IMR-90 (cell line): ENCODE data around the gene CLASP1. TPM values are rescaled to one million over a fixed set of nuclear protein-coding genes. Genes with fewer than 3 reads are reported as not detected.
A peak's percentile ranks its signal among the peaks of the same experiment; 100 is the strongest.

ENCODE experiments used
- ATAC-seq: fragments of 200-7000 bp; cut with Tn5 transposase; 2 replicates; pipeline ENCODE4 v1.9.1; 2020; ENCODE audit warnings: low read depth, mild to moderate bottlenecking, moderate library complexity
- BruUV-seq: library from RNA; stranded (reverse); fragments of 400-500 nt; replicated peaks from 2 replicates; lab custom pipeline; 2021; lab: Mats Ljungman, UMichigan
- CTCF ChIA-PET: fragments of 300-600 bp; formaldehyde crosslinking; extraction: SDS; loops from one replicate; lab custom pipeline; 2021; ENCODE audit warnings: antibody characterized with exemption; lab: Yijun Ruan, JAX
- POLR2A ChIA-PET: fragments of 300-600 bp; sonication (Branson Sonifier 250); formaldehyde crosslinking; loops from one replicate; lab custom pipeline; 2022; ENCODE audit warnings: antibody characterized with exemption; ENCODE audit not compliant: unreplicated experiment; lab: Charles Lee
- DNase-seq: peaks from one replicate; pipeline ENCODE4 v3.0.0; 2013
- H2AFZ ChIP-seq: replicated peaks from 2 replicates; pipeline ENCODE3; 2013; ENCODE audit warnings: low read length, mild to moderate bottlenecking; ENCODE audit not compliant: poor library complexity
- H2AK5ac ChIP-seq: 2 replicates; pipeline ENCODE4 v1.6.1; 2013; ENCODE audit warnings: low read depth, low read length, inconsistent platforms
- H2AK9ac ChIP-seq: replicated peaks from 2 replicates; pipeline ENCODE3; 2013; ENCODE audit warnings: mild to moderate bottlenecking, low read depth, low read length, moderate library complexity; ENCODE audit not compliant: poor library complexity
- H2BK120ac ChIP-seq: 2 replicates; pipeline ENCODE4 v1.6.1; 2013; ENCODE audit warnings: low read depth, low read length, inconsistent platforms
- H2BK15ac ChIP-seq: 3 replicates; pipeline ENCODE4 v1.6.1; 2013; ENCODE audit warnings: low read depth, low read length, inconsistent platforms
- H2BK20ac ChIP-seq: 2 replicates; pipeline ENCODE4 v1.6.1; 2013; ENCODE audit warnings: low read depth, mild to moderate bottlenecking, inconsistent platforms, low read length, moderate library complexity
- H2BK5ac ChIP-seq: 2 replicates; pipeline ENCODE4 v1.6.1; 2013; ENCODE audit warnings: mild to moderate bottlenecking, low read depth, low read length, inconsistent platforms; ENCODE audit not compliant: poor library complexity, severe bottlenecking
- H3K14ac ChIP-seq: replicated peaks from 2 replicates; pipeline ENCODE4 v1.6.1; 2013; ENCODE audit warnings: low read depth, low read length, inconsistent platforms
- H3K18ac ChIP-seq: 2 replicates; pipeline ENCODE4 v1.6.1; 2013; ENCODE audit warnings: low read depth, low read length, control low read depth
- H3K23ac ChIP-seq: 2 replicates; pipeline ENCODE4 v1.6.1; 2013; ENCODE audit warnings: low read depth, low read length, inconsistent platforms
- H3K27ac ChIP-seq: 2 replicates; pipeline ENCODE4 v1.5.1; 2013; ENCODE audit warnings: mild to moderate bottlenecking, control low read depth, low read length; ENCODE audit not compliant: insufficient read depth
- H3K27me3 ChIP-seq: 2 replicates; pipeline ENCODE4 v1.6.1; 2013; ENCODE audit warnings: low read length; ENCODE audit not compliant: control insufficient read depth, insufficient read depth
- H3K36me3 ChIP-seq: 2 replicates; pipeline ENCODE4 v1.6.1; 2013; ENCODE audit warnings: low read length, mixed read lengths; ENCODE audit not compliant: control insufficient read depth, insufficient read depth
- H3K4ac ChIP-seq: 2 replicates; pipeline ENCODE4 v1.6.1; 2013; ENCODE audit warnings: low read depth, low read length, inconsistent platforms
- H3K4me1 ChIP-seq: 2 replicates; pipeline ENCODE4 v1.6.1; 2013; ENCODE audit warnings: low read length, mixed read lengths; ENCODE audit not compliant: control insufficient read depth, insufficient read depth
- H3K4me2 ChIP-seq: 2 replicates; pipeline ENCODE4 v1.6.1; 2013; ENCODE audit warnings: low read depth, mild to moderate bottlenecking, control low read depth, low read length, moderate library complexity
- H3K4me3 ChIP-seq: 2 replicates; pipeline ENCODE4 v1.5.1; 2013; ENCODE audit warnings: low read depth, mild to moderate bottlenecking, control low read depth, low read length, moderate library complexity; ENCODE audit not compliant: insufficient read depth
- H3K56ac ChIP-seq: 2 replicates; pipeline ENCODE4 v1.6.1; 2013; ENCODE audit warnings: low read length, inconsistent platforms; ENCODE audit not compliant: insufficient read depth; ENCODE audit errors: extremely low read depth
- H3K79me1 ChIP-seq, 2 experiments: 2 replicates each; pipeline ENCODE4 v1.6.1; 2013; ENCODE audit warnings: low read length in 2 of 2, inconsistent platforms in 1 of 2, low read depth in 1 of 2
- H3K9ac ChIP-seq: 2 replicates; pipeline ENCODE4 v1.6.1; 2013; ENCODE audit warnings: low read depth, low read length, control low read depth
- H3K9me1 ChIP-seq: 2 replicates; pipeline ENCODE4 v1.6.1; 2013; ENCODE audit warnings: low read length, inconsistent platforms; ENCODE audit not compliant: insufficient read depth
- H3K9me3 ChIP-seq: 2 replicates; pipeline ENCODE4 v1.6.1; 2013; ENCODE audit warnings: low read length; ENCODE audit not compliant: control insufficient read depth, insufficient read depth
- H4K20me1 ChIP-seq: 2 replicates; pipeline ENCODE4 v1.6.1; 2013; ENCODE audit warnings: low read length, inconsistent platforms; ENCODE audit not compliant: insufficient read depth
- H4K5ac ChIP-seq: 2 replicates; pipeline ENCODE4 v1.6.1; 2013; ENCODE audit warnings: mild to moderate bottlenecking, low read depth, low read length, control low read depth
- H4K8ac ChIP-seq, 2 experiments: 2 replicates each; pipeline ENCODE4 v1.6.1; 2013; ENCODE audit warnings: low read depth in 2 of 2, low read length in 2 of 2, control low read depth in 1 of 2, inconsistent platforms in 1 of 2
- H4K91ac ChIP-seq: 2 replicates; pipeline ENCODE4 v1.6.1; 2013; ENCODE audit warnings: low read depth, low read length, inconsistent platforms; ENCODE audit not compliant: insufficient read depth
- BHLHE40 ChIP-seq: fragments of 150-350 bp; IDR thresholded peaks from 2 replicates; pipeline ENCODE4 v1.6.1; 2016; ENCODE audit warnings: mild to moderate bottlenecking, low read depth, low read length
- CEBPB ChIP-seq: IDR thresholded peaks from 2 replicates; pipeline ENCODE4 v1.6.1; 2012; ENCODE audit warnings: low read depth, low read length, improper control_type of control experiment
- CHD1 ChIP-seq: IDR thresholded peaks from 2 replicates; pipeline ENCODE4 v1.6.1; 2012; ENCODE audit warnings: low read depth, low read length, improper control_type of control experiment
- CTCF ChIP-seq: conservative IDR thresholded peaks from 2 replicates; pipeline ENCODE4 v1.5.1; 2012; ENCODE audit warnings: mild to moderate bottlenecking, low read depth, low read length, improper control_type of control experiment
- ELK1 ChIP-seq: fragments of 150-350 bp; IDR thresholded peaks from 2 replicates; pipeline ENCODE4 v1.6.1; 2016; ENCODE audit warnings: low read depth, mild to moderate bottlenecking, low read length, moderate library complexity, borderline replicate concordance
- FOS ChIP-seq: fragments of 150-350 bp; IDR thresholded peaks from 2 replicates; pipeline ENCODE4 v1.6.1; 2016; ENCODE audit warnings: low read depth, low read length
- MAFK ChIP-seq: IDR thresholded peaks from 2 replicates; pipeline ENCODE4 v1.6.1; 2012; ENCODE audit warnings: low read depth, low read length, improper control_type of control experiment
- MAZ ChIP-seq: IDR thresholded peaks from 2 replicates; pipeline ENCODE4 v1.6.1; 2012; ENCODE audit warnings: low read depth, mild to moderate bottlenecking, low read length, improper control_type of control experiment, moderate library complexity, borderline replicate concordance
- MXI1 ChIP-seq: IDR thresholded peaks from 2 replicates; pipeline ENCODE4 v1.6.1; 2012; ENCODE audit warnings: low read depth, mild to moderate bottlenecking, low read length, moderate library complexity, borderline replicate concordance
- NFE2L2 ChIP-seq: fragments of 150-350 bp; IDR thresholded peaks from 2 replicates; pipeline ENCODE4 v1.6.1; 2016; ENCODE audit warnings: low read depth, mild to moderate bottlenecking, low read length
- POLR2A ChIP-seq: IDR thresholded peaks from 2 replicates; pipeline ENCODE4 v1.6.1; 2012; ENCODE audit warnings: mild to moderate bottlenecking, low read depth, low read length
- RAD21 ChIP-seq: IDR thresholded peaks from 2 replicates; pipeline ENCODE4 v1.6.1; 2012; ENCODE audit warnings: low read length, improper control_type of control experiment
- RCOR1 ChIP-seq: IDR thresholded peaks from 2 replicates; pipeline ENCODE4 v1.6.1; 2012; ENCODE audit warnings: mild to moderate bottlenecking, low read length, improper control_type of control experiment; ENCODE audit not compliant: insufficient replicate concordance
- RFX5 ChIP-seq: IDR thresholded peaks from 2 replicates; pipeline ENCODE4 v1.8.0; 2012; ENCODE audit warnings: low read depth, mild to moderate bottlenecking, low read length, moderate library complexity
- SMC3 ChIP-seq: fragments of 150-350 bp; IDR thresholded peaks from 2 replicates; pipeline ENCODE4 v1.6.1; 2016; ENCODE audit warnings: low read depth, mild to moderate bottlenecking, antibody characterized with exemption, low read length, moderate library complexity
- USF2 ChIP-seq: fragments of 150-350 bp; IDR thresholded peaks from 2 replicates; pipeline ENCODE4 v1.6.1; 2017; ENCODE audit warnings: mild to moderate bottlenecking, antibody characterized with exemption, low read length, low read depth
- WGBS, 2 experiments: methylation state at CpG; one replicate each; pipeline versions ENCODE4 v1.1.5 to v1.1.7; 2013; ENCODE audit warnings: missing lambda C conversion rate in 2 of 2; ENCODE audit not compliant: insufficient read length in 1 of 2; ENCODE audit errors: extremely low coverage in 2 of 2; 5-methylcytosine and 5-hydroxymethylcytosine counted together
- dilution Hi-C: fragments of 300-500 bp; cut with HindIII; formaldehyde crosslinking; loops from one replicate; pipeline ENCODE4 v1.14.3; 2018; ENCODE audit warnings: low sequenced_read_pairs; ENCODE audit not compliant: unreplicated experiment
- in situ Hi-C: fragments of 300-500 bp; cut with MboI; formaldehyde crosslinking; loops from 3 replicates; pipeline ENCODE4 v1.14.3; 2019; ENCODE audit warnings: low sequenced_read_pairs, inconsistent platforms, mixed read lengths
- intact Hi-C: fragments of 100-400 bp; cut with micrococcal nuclease; formaldehyde crosslinking; loops from 2 replicates; pipeline ENCODE4 v1.10.0; 2022
- polyA plus RNA-seq, 3 experiments: library from polyadenylated mRNA; depleted of rRNA; stranded (reverse); fragments of >200 nt; gene quantifications; 2 replicates each; pipeline ENCODE4 v1.2.3, GENCODE V29; 2012; ENCODE audit warnings: low replicate concordance in 1 of 3
- total RNA-seq: library from RNA; depleted of rRNA; stranded (reverse); fragments of >200 nt; gene quantifications from 2 replicates; pipeline ENCODE4 v1.2.3, GENCODE V29; 2012

The CLASP1 gene
- total and polyA plus RNA-seq, 2 of the 4 experiments (the other 2 are of a cell fraction) = 12.3 to 33.7 TPM

- Histone ChIP-seq H3K56ac (no peak overlapping the region), H2BK120ac (no peak overlapping the region), H3K27me3 (no peaks in the 10 kb centered on the region), H2BK15ac (no peak overlapping the region), H3K9me1 (peaks cover 7% of the 10 kb centered on the region; the same call in 1 of the 2 replicates), H2BK5ac (no peak overlapping the region), H4K5ac (no peak overlapping the region), H3K4ac (no peak overlapping the region; the same call in 1 of the 2 replicates), H3K9me3 (no peaks in the 10 kb centered on the region), H4K20me1 (peaks cover 24% of the 10 kb centered on the region; the same call in 1 of the 2 replicates), H3K4me1 (peaks cover 8% of the 10 kb centered on the region; the same call in 1 of the 2 replicates), H2AFZ (no peak overlapping the region), H3K4me2 (no peak overlapping the region), H4K91ac (no peak overlapping the region), H2BK20ac (0 out of 2 replicates have a peak overlapping the region, but pooled peaks have one; percentile 50), H3K36me3 (no peaks in the 10 kb centered on the region), H3K4me3 (no peak overlapping the region), H3K23ac (peak overlapping the region; percentile 39; the same call in 1 of the 2 replicates), H2AK5ac (0 out of 2 replicates have a peak overlapping the region, but pooled peaks have one; percentile 25), H3K14ac (0 out of 2 replicates have a peak overlapping the region, but pooled peaks have one; percentile 11), H4K8ac (no peak overlapping the region), H3K9ac (no peak overlapping the region), H3K79me1 (peaks cover 7 to 57% of the 10 kb centered on the region in 2 experiments), H3K18ac (no peak overlapping the region), H3K27ac (no peak overlapping the region), H2AK9ac (no peak overlapping the region)
- ChIA-PET POLR2A (interaction anchor here (0.6 kb wide), 1 partner anchor 552 kb away, joined by 3 read pairs; no protein-coding TSS in a partner anchor), CTCF (no interaction called here)
- dilution Hi-C loops (no loop called here), intact Hi-C loops (loop anchor here (5.0 kb wide), 1 partner anchor 47 kb away; no protein-coding TSS in a partner anchor), in situ Hi-C loops (no loop called here)
- TF ChIP-seq CTCF = no peak
- no peak for TF ChIP-seq CHD1
- no peak for TF ChIP-seq RCOR1
- TF ChIP-seq POLR2A = no peak
- no peak for TF ChIP-seq MAZ
- TF ChIP-seq MXI1 = no peak
- TF ChIP-seq BHLHE40 = no peak
- TF ChIP-seq RAD21 = no peak
- no peak for TF ChIP-seq NFE2L2
- no peak for TF ChIP-seq RFX5
- no peak for TF ChIP-seq SMC3
- TF ChIP-seq ELK1 = no peak
- no peak for TF ChIP-seq CEBPB
- no peak for TF ChIP-seq MAFK
- TF ChIP-seq USF2 = no peak
- no peak for TF ChIP-seq FOS
- WGBS, 2 experiments = no CpG with 5 or more reads among the region's 2 CpGs
- no peak for ATAC-seq
- DNase-seq = no peak
- BruUV-seq = no TSS peak
Measured at GRCh38 chr2:121644715-121645114, 4.5 kb downstream of the CLASP1 start.
